HepG2 (cell line): ENCODE measurements around the gene CTDSPL2.

Source experiments
- ERF ChIP-seq: IDR thresholded peaks from 2 replicates; pipeline ENCODE4 v1.6.1; 2018; ENCODE audit warnings: missing biosample characterization, missing genetic modification reagents
- MXI1 ChIP-seq: IDR thresholded peaks from 3 replicates; pipeline ENCODE4 v1.6.1; 2012; ENCODE audit warnings: low read depth, low read length, inconsistent platforms, borderline replicate concordance
- MYC ChIP-seq: sonication (generic); formaldehyde crosslinking; IDR thresholded peaks from 2 replicates; pipeline ENCODE4 v1.9.0; 2021; ENCODE audit warnings: missing genetic modification reagents, borderline replicate concordance
- NR2F2 ChIP-seq: IDR thresholded peaks from 2 replicates; pipeline ENCODE4 v1.6.1; 2012; ENCODE audit warnings: low read depth, inconsistent platforms, borderline replicate concordance
- POLR2A ChIP-seq, 2 experiments: IDR thresholded peaks; 2 replicates each; pipeline ENCODE4 v1.6.1; 2011; ENCODE audit warnings: low read depth in 2 of 2, low read length in 2 of 2, mild to moderate bottlenecking in 1 of 2, moderate library complexity in 1 of 2; ENCODE audit not compliant: insufficient read depth in 1 of 2
- TF ChIP-seq, protein P1 (sequence below), 2 experiments: IDR thresholded peaks; 2 replicates each; pipeline ENCODE4 v1.6.1; 2011 to 2012; ENCODE audit warnings: low read length in 2 of 2, borderline replicate concordance in 1 of 2, low read depth in 1 of 2, mild to moderate bottlenecking in 1 of 2, moderate library complexity in 1 of 2
- TF ChIP-seq, protein P2 (sequence below): sonication (generic); formaldehyde crosslinking; IDR thresholded peaks from 2 replicates; pipeline ENCODE4 v1.5.1; 2020; ENCODE audit warnings: missing genetic modification reagents, mild to moderate bottlenecking, borderline replicate concordance

DNA sequence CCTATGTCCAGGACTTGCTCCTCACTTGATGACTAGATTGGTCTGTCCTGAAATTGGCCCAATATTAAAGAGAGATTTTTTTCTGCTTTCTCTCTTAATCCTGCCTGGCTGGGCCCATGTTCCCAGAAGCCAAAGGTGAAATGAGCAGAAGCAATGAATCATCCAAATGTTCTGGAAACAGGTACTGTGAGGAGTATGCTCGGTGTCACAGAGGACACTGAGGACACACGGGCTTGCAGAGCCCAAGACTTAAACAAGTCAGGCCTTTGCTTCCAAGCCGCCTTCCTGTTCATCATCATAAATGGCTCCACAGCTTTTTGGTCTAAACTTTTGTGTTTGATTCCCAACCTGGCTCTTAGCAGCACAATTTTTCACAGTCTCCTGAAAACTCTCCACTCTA lies 140.9 kb downstream of the CTDSPL2 start:
- TF ChIP-seq, protein P1, sequence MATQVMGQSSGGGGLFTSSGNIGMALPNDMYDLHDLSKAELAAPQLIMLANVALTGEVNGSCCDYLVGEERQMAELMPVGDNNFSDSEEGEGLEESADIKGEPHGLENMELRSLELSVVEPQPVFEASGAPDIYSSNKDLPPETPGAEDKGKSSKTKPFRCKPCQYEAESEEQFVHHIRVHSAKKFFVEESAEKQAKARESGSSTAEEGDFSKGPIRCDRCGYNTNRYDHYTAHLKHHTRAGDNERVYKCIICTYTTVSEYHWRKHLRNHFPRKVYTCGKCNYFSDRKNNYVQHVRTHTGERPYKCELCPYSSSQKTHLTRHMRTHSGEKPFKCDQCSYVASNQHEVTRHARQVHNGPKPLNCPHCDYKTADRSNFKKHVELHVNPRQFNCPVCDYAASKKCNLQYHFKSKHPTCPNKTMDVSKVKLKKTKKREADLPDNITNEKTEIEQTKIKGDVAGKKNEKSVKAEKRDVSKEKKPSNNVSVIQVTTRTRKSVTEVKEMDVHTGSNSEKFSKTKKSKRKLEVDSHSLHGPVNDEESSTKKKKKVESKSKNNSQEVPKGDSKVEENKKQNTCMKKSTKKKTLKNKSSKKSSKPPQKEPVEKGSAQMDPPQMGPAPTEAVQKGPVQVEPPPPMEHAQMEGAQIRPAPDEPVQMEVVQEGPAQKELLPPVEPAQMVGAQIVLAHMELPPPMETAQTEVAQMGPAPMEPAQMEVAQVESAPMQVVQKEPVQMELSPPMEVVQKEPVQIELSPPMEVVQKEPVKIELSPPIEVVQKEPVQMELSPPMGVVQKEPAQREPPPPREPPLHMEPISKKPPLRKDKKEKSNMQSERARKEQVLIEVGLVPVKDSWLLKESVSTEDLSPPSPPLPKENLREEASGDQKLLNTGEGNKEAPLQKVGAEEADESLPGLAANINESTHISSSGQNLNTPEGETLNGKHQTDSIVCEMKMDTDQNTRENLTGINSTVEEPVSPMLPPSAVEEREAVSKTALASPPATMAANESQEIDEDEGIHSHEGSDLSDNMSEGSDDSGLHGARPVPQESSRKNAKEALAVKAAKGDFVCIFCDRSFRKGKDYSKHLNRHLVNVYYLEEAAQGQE (IDR thresholded peaks at IDR 0.05; ENCODE audit: borderline replicate concordance in 1 of 2, low read depth in 1 of 2, low read length in 2 of 2), result no peak
- TF ChIP-seq MYC (CRISPR knock-in tag) (no peak), ERF (CRISPR knock-in tag) (no peak), POLR2A (IDR thresholded peaks at IDR 0.05; ENCODE audit: insufficient read depth in 1 of 2, low read depth in 2 of 2, low read length in 2 of 2) (no peak), MXI1 (no peak), NR2F2 (no peak)
- TF ChIP-seq, protein P2, sequence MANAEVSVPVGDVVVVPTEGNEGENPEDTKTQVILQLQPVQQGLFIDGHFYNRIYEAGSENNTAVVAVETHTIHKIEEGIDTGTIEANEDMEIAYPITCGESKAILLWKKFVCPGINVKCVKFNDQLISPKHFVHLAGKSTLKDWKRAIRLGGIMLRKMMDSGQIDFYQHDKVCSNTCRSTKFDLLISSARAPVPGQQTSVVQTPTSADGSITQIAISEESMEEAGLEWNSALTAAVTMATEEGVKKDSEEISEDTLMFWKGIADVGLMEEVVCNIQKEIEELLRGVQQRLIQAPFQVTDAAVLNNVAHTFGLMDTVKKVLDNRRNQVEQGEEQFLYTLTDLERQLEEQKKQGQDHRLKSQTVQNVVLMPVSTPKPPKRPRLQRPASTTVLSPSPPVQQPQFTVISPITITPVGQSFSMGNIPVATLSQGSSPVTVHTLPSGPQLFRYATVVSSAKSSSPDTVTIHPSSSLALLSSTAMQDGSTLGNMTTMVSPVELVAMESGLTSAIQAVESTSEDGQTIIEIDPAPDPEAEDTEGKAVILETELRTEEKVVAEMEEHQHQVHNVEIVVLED (CRISPR knock-in tag), result no peak
